Neuronal stem cell (in vitro differentiated cells): Measurements from ENCODE around the gene NAV2.
A peak's percentile ranks its signal among the peaks of the same experiment; 100 is the strongest.

Experiments used
- DNase-seq: peaks from one replicate; pipeline ENCODE4 v3.0.0-alpha.2; 2013; ENCODE audit warnings: low spot score
- H2AFZ ChIP-seq: one replicate; pipeline ENCODE4 v1.6.1; 2013; ENCODE audit warnings: mild to moderate bottlenecking, low read length, inconsistent platforms
- H2AK5ac ChIP-seq: 2 replicates; pipeline ENCODE4 v1.6.1; 2013; ENCODE audit warnings: low read depth, mild to moderate bottlenecking, inconsistent platforms, low read length, moderate library complexity, mixed read lengths
- H2BK120ac ChIP-seq: 2 replicates; pipeline ENCODE4 v1.6.1; 2013; ENCODE audit warnings: low read depth, mild to moderate bottlenecking, inconsistent platforms, low read length, moderate library complexity, mixed read lengths
- H2BK12ac ChIP-seq: one replicate; pipeline ENCODE4 v1.6.1; 2013; ENCODE audit warnings: low read length, inconsistent platforms
- H2BK15ac ChIP-seq: 2 replicates; pipeline ENCODE4 v1.6.1; 2013; ENCODE audit warnings: mild to moderate bottlenecking, low read length, inconsistent platforms, mixed read lengths
- H2BK5ac ChIP-seq: one replicate; pipeline ENCODE4 v1.6.1; 2013; ENCODE audit warnings: inconsistent platforms, mild to moderate bottlenecking, low read length, moderate library complexity
- H3K14ac ChIP-seq: one replicate; pipeline ENCODE4 v1.6.1; 2013; ENCODE audit warnings: low read length, inconsistent platforms
- H3K18ac ChIP-seq: 2 replicates; pipeline ENCODE4 v1.6.1; 2013; ENCODE audit warnings: low read length, inconsistent platforms
- H3K23ac ChIP-seq: 2 replicates; pipeline ENCODE4 v1.6.1; 2013; ENCODE audit warnings: low read depth, mild to moderate bottlenecking, mixed read lengths, low read length, inconsistent platforms; ENCODE audit not compliant: poor library complexity
- H3K27ac ChIP-seq: replicated peaks from 3 replicates; pipeline ENCODE4 v1.5.1; 2013; ENCODE audit warnings: low read length, inconsistent platforms
- H3K27me3 ChIP-seq, 3 experiments: 2 replicates each; pipeline ENCODE4 v1.6.1; 2013; ENCODE audit warnings: low read length in 3 of 3, mild to moderate bottlenecking in 2 of 3, inconsistent platforms in 1 of 3, low read depth in 1 of 3, mixed read lengths in 1 of 3, moderate library complexity in 1 of 3; ENCODE audit not compliant: control insufficient read depth in 3 of 3, insufficient read depth in 3 of 3
- H3K36me3 ChIP-seq, 2 donors: replicated peaks in 1 of 2; 2 replicates each; pipeline ENCODE4 v1.6.1; 2013; ENCODE audit warnings: low read length in 2 of 2; ENCODE audit not compliant: control insufficient read depth in 2 of 2, insufficient read depth in 2 of 2
- H3K4ac ChIP-seq: 2 replicates; pipeline ENCODE4 v1.6.1; 2013; ENCODE audit warnings: inconsistent platforms, mild to moderate bottlenecking, low read length, moderate library complexity
- H3K4me1 ChIP-seq, 2 donors: 1 replicate in 1 of 2; 2 replicates in 1 of 2; pipeline ENCODE4 v1.6.1; 2013; ENCODE audit warnings: low read length in 2 of 2, low read depth in 1 of 2; ENCODE audit not compliant: control insufficient read depth in 2 of 2, insufficient read depth in 1 of 2
- H3K4me2 ChIP-seq: one replicate; pipeline ENCODE4 v1.6.1; 2013; ENCODE audit warnings: mild to moderate bottlenecking, low read length, inconsistent platforms; ENCODE audit not compliant: insufficient read depth, poor library complexity, severe bottlenecking
- H3K4me3 ChIP-seq, 2 donors: 2 replicates each; pipeline ENCODE4 v1.5.1; 2013; ENCODE audit warnings: low read length in 2 of 2, mild to moderate bottlenecking in 2 of 2, inconsistent platforms in 1 of 2, moderate library complexity in 1 of 2
- H3K79me1 ChIP-seq: one replicate; pipeline ENCODE4 v1.6.1; 2013; ENCODE audit warnings: low read depth, mild to moderate bottlenecking, inconsistent platforms, low read length, moderate library complexity
- H3K9ac ChIP-seq: one replicate; pipeline ENCODE4 v1.6.1; 2013; ENCODE audit warnings: mild to moderate bottlenecking, low read depth, low read length, inconsistent platforms; ENCODE audit not compliant: poor library complexity
- H3K9me3 ChIP-seq, 2 donors: replicated peaks in 1 of 2; 2 replicates each; pipeline versions ENCODE3 to v1.6.1; 2013; ENCODE audit warnings: low read length in 2 of 2, mild to moderate bottlenecking in 2 of 2, inconsistent platforms in 1 of 2, low read depth in 1 of 2, mixed read lengths in 1 of 2, moderate library complexity in 1 of 2; ENCODE audit not compliant: control insufficient read depth in 2 of 2, insufficient read depth in 1 of 2
- H4K8ac ChIP-seq: one replicate; pipeline ENCODE4 v1.6.1; 2013; ENCODE audit warnings: low read depth, mild to moderate bottlenecking, inconsistent platforms, low read length, moderate library complexity
- H4K91ac ChIP-seq: one replicate; pipeline ENCODE4 v1.6.1; 2013; ENCODE audit warnings: low read length, low read depth, mild to moderate bottlenecking, inconsistent platforms; ENCODE audit not compliant: poor library complexity
- WGBS, 2 donors: extraction: QIAGEN DNeasy Blood & Tissue Kit; methylation state at CpG; one replicate each; pipeline ENCODE4 v1.1.7; 2013; ENCODE audit warnings: missing lambda C conversion rate in 2 of 2, mixed read lengths in 1 of 2; ENCODE audit not compliant: insufficient read length in 2 of 2, insufficient replicate concordance in 1 of 2; ENCODE audit errors: extremely low coverage in 2 of 2; 5-methylcytosine and 5-hydroxymethylcytosine counted together

Gene NAV2

GRCh38 chr11:20160425-20161229 is 448.0 kb downstream of the NAV2 start, which contains the start of gene DBX1:
Gene DBX1, minus strand, starts transcription at chr11:20160475. Its CDS starts 151 bp downstream, at chr11:20160324.
- Histone ChIP-seq H3K4me3 (peak within 1 kb of the TSS in 1 of 2 donors; percentile 9), H3K36me3 (no peaks in the 10 kb centered on the region), H3K79me1 (no peaks in the 10 kb centered on the region), H3K4me1 (peaks cover 10 to 42% of the 10 kb centered on the region in 2 donors), H2AK5ac (no peak within 1 kb of the TSS), H2BK12ac (no peak within 1 kb of the TSS), H3K18ac (peak within 1 kb of the TSS; percentile 68), H3K14ac (no peak within 1 kb of the TSS), H3K27me3 (peaks cover 17 to 100% (median 44%) of the 10 kb centered on the region in 3 experiments), H2BK120ac (peak within 1 kb of the TSS; percentile 61), H3K4ac (no peak within 1 kb of the TSS), H2BK5ac (no peak within 1 kb of the TSS), H3K9ac (no peak within 1 kb of the TSS), H3K27ac (no peak within 1 kb of the TSS), H4K91ac (no peak within 1 kb of the TSS), H3K4me2 (peak within 1 kb of the TSS; percentile 42), H4K8ac (no peak within 1 kb of the TSS), H3K9me3 (no peaks in the 10 kb centered on the region), H2AFZ (no peak within 1 kb of the TSS), H3K23ac (peak within 1 kb of the TSS; percentile 29), H2BK15ac (no peak within 1 kb of the TSS)
- DNase-seq: no peak
- no CpG with 5 or more reads among the region's 30 CpGs for WGBS, 2 donors

- Histone ChIP-seq H4K91ac (no peak overlapping the region), H3K4me2 (peak overlapping the region; percentile 29), H2AFZ (no peak overlapping the region), H2BK12ac (no peak overlapping the region), H2AK5ac (no peak overlapping the region), H3K4me1 (peaks cover 10 to 42% of the 10 kb centered on the region in 2 donors), H2BK15ac (no peak overlapping the region), H3K4ac (no peak overlapping the region), H3K79me1 (no peaks in the 10 kb centered on the region), H3K27ac (no peak overlapping the region), H3K18ac (peak overlapping the region; percentile 41), H3K27me3 (peaks cover 17 to 99% (median 44%) of the 10 kb centered on the region in 3 experiments), H3K23ac (no peak overlapping the region), H2BK120ac (no peak overlapping the region), H3K4me3 (peak overlapping the region in 1 of 2 donors; percentile 2), H2BK5ac (no peak overlapping the region), H3K9me3 (no peaks in the 10 kb centered on the region), H4K8ac (no peak overlapping the region), H3K14ac (no peak overlapping the region), H3K36me3 (no peaks in the 10 kb centered on the region), H3K9ac (no peak overlapping the region)
- no CpG with 5 or more reads among the region's 29 CpGs for WGBS, 2 donors
- DNase-seq: no peak
These were observed 448.7 kb downstream of the NAV2 start for GRCh38 chr11:20161230-20161918.

GRCh38 chr11:20161923-20162744 is 449.5 kb downstream of the NAV2 start:
- Histone ChIP-seq H3K14ac (no peak overlapping the region), H4K91ac (no peak overlapping the region), H3K27ac (no peak overlapping the region), H3K4me2 (peak overlapping the region; percentile 99), H3K23ac (no peak overlapping the region), H3K18ac (no peak overlapping the region), H3K9ac (no peak overlapping the region), H3K9me3 (no peaks in the 10 kb centered on the region), H2BK5ac (no peak overlapping the region), H3K79me1 (no peaks in the 10 kb centered on the region), H2AFZ (no peak overlapping the region), H3K4me1 (peaks cover 10 to 39% of the 10 kb centered on the region in 2 donors), H2AK5ac (no peak overlapping the region), H3K27me3 (peaks cover 17 to 99% (median 44%) of the 10 kb centered on the region in 3 experiments), H2BK12ac (no peak overlapping the region), H3K36me3 (no peaks in the 10 kb centered on the region), H4K8ac (no peak overlapping the region), H2BK15ac (no peak overlapping the region), H3K4me3 (peak overlapping the region in 1 of 2 donors; percentile 41), H3K4ac (no peak overlapping the region), H2BK120ac (no peak overlapping the region)
- no peak for DNase-seq
- no CpG with 5 or more reads among the region's 24 CpGs for WGBS, 2 donors
